Measurements from ENCODE around the gene TSPYL1.

DNA sequence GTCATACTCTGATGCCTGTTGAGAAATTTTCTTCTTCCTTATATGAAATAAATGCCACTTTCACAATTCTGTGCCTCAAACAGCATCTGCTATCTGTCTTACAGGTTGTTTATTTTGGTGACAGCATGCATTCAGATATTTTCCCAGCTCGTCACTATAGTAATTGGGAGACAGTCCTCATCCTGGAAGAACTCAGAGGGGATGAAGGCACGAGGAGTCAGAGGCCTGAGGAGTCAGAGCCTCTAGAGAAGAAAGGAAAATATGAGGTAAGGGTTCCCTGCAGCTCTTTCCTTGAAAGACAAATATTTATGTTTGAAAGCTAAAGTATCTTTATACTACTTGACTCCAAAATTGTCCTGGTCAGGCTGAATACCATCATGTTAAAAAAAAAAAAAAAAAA, 41.6 kb downstream of the TSPYL1 start:
- TF ChIP-seq RAD21 (IDR thresholded peaks at IDR 0.05), result no peak
- TF ChIP-seq, protein P1, sequence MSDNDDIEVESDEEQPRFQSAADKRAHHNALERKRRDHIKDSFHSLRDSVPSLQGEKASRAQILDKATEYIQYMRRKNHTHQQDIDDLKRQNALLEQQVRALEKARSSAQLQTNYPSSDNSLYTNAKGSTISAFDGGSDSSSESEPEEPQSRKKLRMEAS (IDR thresholded peaks at IDR 0.05), result no peak
- TF ChIP-seq, protein P2, sequence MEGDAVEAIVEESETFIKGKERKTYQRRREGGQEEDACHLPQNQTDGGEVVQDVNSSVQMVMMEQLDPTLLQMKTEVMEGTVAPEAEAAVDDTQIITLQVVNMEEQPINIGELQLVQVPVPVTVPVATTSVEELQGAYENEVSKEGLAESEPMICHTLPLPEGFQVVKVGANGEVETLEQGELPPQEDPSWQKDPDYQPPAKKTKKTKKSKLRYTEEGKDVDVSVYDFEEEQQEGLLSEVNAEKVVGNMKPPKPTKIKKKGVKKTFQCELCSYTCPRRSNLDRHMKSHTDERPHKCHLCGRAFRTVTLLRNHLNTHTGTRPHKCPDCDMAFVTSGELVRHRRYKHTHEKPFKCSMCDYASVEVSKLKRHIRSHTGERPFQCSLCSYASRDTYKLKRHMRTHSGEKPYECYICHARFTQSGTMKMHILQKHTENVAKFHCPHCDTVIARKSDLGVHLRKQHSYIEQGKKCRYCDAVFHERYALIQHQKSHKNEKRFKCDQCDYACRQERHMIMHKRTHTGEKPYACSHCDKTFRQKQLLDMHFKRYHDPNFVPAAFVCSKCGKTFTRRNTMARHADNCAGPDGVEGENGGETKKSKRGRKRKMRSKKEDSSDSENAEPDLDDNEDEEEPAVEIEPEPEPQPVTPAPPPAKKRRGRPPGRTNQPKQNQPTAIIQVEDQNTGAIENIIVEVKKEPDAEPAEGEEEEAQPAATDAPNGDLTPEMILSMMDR (IDR thresholded peaks at IDR 0.05; ENCODE audit: low read depth, low read length, missing input control), result no peak
- TF ChIP-seq ATF3 (IDR thresholded peaks at IDR 0.05), result no peak
- TF ChIP-seq, protein P3, sequence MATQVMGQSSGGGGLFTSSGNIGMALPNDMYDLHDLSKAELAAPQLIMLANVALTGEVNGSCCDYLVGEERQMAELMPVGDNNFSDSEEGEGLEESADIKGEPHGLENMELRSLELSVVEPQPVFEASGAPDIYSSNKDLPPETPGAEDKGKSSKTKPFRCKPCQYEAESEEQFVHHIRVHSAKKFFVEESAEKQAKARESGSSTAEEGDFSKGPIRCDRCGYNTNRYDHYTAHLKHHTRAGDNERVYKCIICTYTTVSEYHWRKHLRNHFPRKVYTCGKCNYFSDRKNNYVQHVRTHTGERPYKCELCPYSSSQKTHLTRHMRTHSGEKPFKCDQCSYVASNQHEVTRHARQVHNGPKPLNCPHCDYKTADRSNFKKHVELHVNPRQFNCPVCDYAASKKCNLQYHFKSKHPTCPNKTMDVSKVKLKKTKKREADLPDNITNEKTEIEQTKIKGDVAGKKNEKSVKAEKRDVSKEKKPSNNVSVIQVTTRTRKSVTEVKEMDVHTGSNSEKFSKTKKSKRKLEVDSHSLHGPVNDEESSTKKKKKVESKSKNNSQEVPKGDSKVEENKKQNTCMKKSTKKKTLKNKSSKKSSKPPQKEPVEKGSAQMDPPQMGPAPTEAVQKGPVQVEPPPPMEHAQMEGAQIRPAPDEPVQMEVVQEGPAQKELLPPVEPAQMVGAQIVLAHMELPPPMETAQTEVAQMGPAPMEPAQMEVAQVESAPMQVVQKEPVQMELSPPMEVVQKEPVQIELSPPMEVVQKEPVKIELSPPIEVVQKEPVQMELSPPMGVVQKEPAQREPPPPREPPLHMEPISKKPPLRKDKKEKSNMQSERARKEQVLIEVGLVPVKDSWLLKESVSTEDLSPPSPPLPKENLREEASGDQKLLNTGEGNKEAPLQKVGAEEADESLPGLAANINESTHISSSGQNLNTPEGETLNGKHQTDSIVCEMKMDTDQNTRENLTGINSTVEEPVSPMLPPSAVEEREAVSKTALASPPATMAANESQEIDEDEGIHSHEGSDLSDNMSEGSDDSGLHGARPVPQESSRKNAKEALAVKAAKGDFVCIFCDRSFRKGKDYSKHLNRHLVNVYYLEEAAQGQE (IDR thresholded peaks at IDR 0.05), result no peak
- TF ChIP-seq TAF1 (conservative IDR thresholded peaks at IDR 0.05), result no peak
- no peak for TF ChIP-seq EGR1 (IDR thresholded peaks at IDR 0.05; ENCODE audit: low read depth in 2 of 2)
- TF ChIP-seq RXRA (IDR thresholded peaks at IDR 0.05), result peak in 1 of 2 donors; percentile 9
- no peak for TF ChIP-seq SP1 (IDR thresholded peaks at IDR 0.05)
- no peak for TF ChIP-seq YY1 (IDR thresholded peaks at IDR 0.05)
- TF ChIP-seq GABPA (IDR thresholded peaks at IDR 0.05 in 1 of 2, conservative IDR thresholded peaks at IDR 0.05 in 1 of 2), result no peak
- no peak for TF ChIP-seq ZBTB33 (IDR thresholded peaks at IDR 0.05)
- no peak for TF ChIP-seq HNF4G (IDR thresholded peaks at IDR 0.05)
- no peak for TF ChIP-seq HNF4A (conservative IDR thresholded peaks at IDR 0.05)

Data from liver (tissue), 3 donors.